CD4-positive, alpha-beta T cell (primary cell): ENCODE results near the gene RABL3. TPM values are rescaled to one million over a fixed set of nuclear protein-coding genes. Genes with fewer than 3 reads are reported as not detected.
"Not testable (repeated sequence)": the region's sequence is repeated elsewhere in the genome, so short reads cannot be mapped to it uniquely, and the experiment has no call there.

ENCODE experiments used
- ATAC-seq: fragments of 200-7000 bp; cut with Tn5 transposase; one replicate; pipeline ENCODE4 v1.10.0; 2022; ENCODE audit warnings: mild to moderate bottlenecking; ENCODE audit not compliant: poor library complexity
- CTCF ChIA-PET: fragments of 350-600 bp; sonication (Branson Sonifier 250); formaldehyde crosslinking; loops from one replicate; lab custom pipeline; 2021; ENCODE audit warnings: antibody characterized with exemption, inconsistent platforms; lab: Charles Lee
- POLR2A ChIA-PET: fragments of 350-600 bp; sonication (Branson Sonifier 250); formaldehyde crosslinking; loops from one replicate; lab custom pipeline; 2021; ENCODE audit warnings: antibody characterized with exemption, inconsistent platforms; lab: Charles Lee
- DNase-seq, 14 experiments: peaks; one replicate each; pipeline ENCODE4 v3.0.0-alpha.2; 2013 to 2020; ENCODE audit warnings: mixed read lengths in 2 of 14
- H3K27ac ChIP-seq, 2 donors: one replicate each; pipeline versions ENCODE4 v1.5.1 to v1.7.0; 2013; ENCODE audit warnings: low read length in 2 of 2, low read depth in 1 of 2, mild to moderate bottlenecking in 1 of 2
- H3K27me3 ChIP-seq, 2 experiments: 1 replicate in 1 of 2; 2 replicates in 1 of 2; pipeline versions ENCODE4 v1.6.1 to v1.7.0; 2013; ENCODE audit warnings: low read length in 2 of 2, control low read depth in 1 of 2, mild to moderate bottlenecking in 1 of 2, moderate library complexity in 1 of 2; ENCODE audit not compliant: insufficient read depth in 2 of 2, control insufficient read depth in 1 of 2
- H3K36me3 ChIP-seq: one replicate; pipeline ENCODE4 v1.6.1; 2013; ENCODE audit warnings: low read length, control low read depth; ENCODE audit not compliant: insufficient read depth
- H3K4me1 ChIP-seq: one replicate; pipeline ENCODE4 v1.6.1; 2013; ENCODE audit warnings: low read length, control low read depth; ENCODE audit not compliant: insufficient read depth
- H3K4me3 ChIP-seq: one replicate; pipeline ENCODE4 v1.5.1; 2013; ENCODE audit warnings: mild to moderate bottlenecking, low read length, moderate library complexity
- H3K9me3 ChIP-seq, 2 experiments: 1 replicate in 1 of 2; 2 replicates in 1 of 2; pipeline versions ENCODE4 v1.6.1 to v1.7.0; 2013; ENCODE audit warnings: low read length in 2 of 2, mild to moderate bottlenecking in 2 of 2, control low read depth in 1 of 2, moderate library complexity in 1 of 2; ENCODE audit not compliant: control insufficient read depth in 1 of 2, insufficient read depth in 1 of 2
- H3K27ac Mint-ChIP-seq: one replicate; pipeline ENCODE4 v1.8.0; 2020; ENCODE audit warnings: mixed read lengths
- H3K27me3 Mint-ChIP-seq: one replicate; pipeline ENCODE4 v1.8.0; 2021; ENCODE audit warnings: mixed read lengths
- H3K36me3 Mint-ChIP-seq: one replicate; pipeline ENCODE4 v1.8.0; 2021; ENCODE audit warnings: low read depth, mixed read lengths
- H3K4me1 Mint-ChIP-seq: one replicate; pipeline ENCODE4 v1.8.0; 2021; ENCODE audit warnings: low read depth, mixed read lengths
- H3K4me3 Mint-ChIP-seq: one replicate; pipeline ENCODE4 v1.8.0; 2020; ENCODE audit warnings: mild to moderate bottlenecking, mixed read lengths
- H3K9me3 Mint-ChIP-seq: one replicate; pipeline ENCODE4 v1.8.0; 2020; ENCODE audit warnings: mixed read lengths
- CTCF ChIP-seq: fragments of 200-600 bp; IDR thresholded peaks from one replicate; pipeline ENCODE4 v1.8.0; 2022; ENCODE audit warnings: antibody characterized with exemption, mild to moderate bottlenecking
- intact Hi-C, 2 experiments: fragments of 100-400 bp; cut with DNase I in 1 of 2; cut with micrococcal nuclease in 1 of 2; formaldehyde crosslinking; loops; one replicate each; pipeline versions ENCODE4 v1.15.1 to v1.9.0; 2023 to 2025; cut with DNase I, micrococcal nuclease
- polyA plus RNA-seq, 2 donors: library from polyadenylated mRNA; unstranded; fragments of 120-200 nt; gene quantifications; one replicate each; pipeline ENCODE4 v1.2.1, GENCODE V29; 2013
- total RNA-seq, 174 experiments: library from RNA in 2 of 174; stranded (reverse) in 2 of 174; gene quantifications; one replicate each; pipeline ENCODE4 v1.2.3 and lab custom pipeline; 2021 to 2026

RABL3 gene
- total RNA-seq = 10 to 100 TPM; 12.9 to 13.6 TPM
- polyA plus RNA-seq (2013, experiment 1 of 2) = 17.8 TPM
- 19.6 TPM for polyA plus RNA-seq (2013, experiment 2 of 2)
- total RNA-seq (lab: John Stamatoyannopoulos, UW) = 16.1 to 71.3 (median 38.9) reads per million in 172 experiments

GRCh38 chr3:120742198-120742848 is at the start of gene RABL3, which contains the start of gene GTF2E1:
RABL3 (minus strand) TSS chr3:120742516; CDS start chr3:120742507, 9 bp downstream.
GTF2E1 (plus strand) TSS chr3:120742744; CDS start chr3:120750553, 7,809 bp downstream.
- POLR2A ChIA-PET = interaction anchor here (0.7 to 3.9 kb wide), 20 partner anchors 8 to 1521 kb away, joined by 3 to 71 read pairs (median 4); partner anchors contain the start of genes LRRC58, NDUFB4 and TMEM39A
- intact Hi-C loops = loop anchor here (1.0 to 10.0 kb wide), 9 partner anchors 23 to 1278 kb away; partner anchors contain the start of genes POGLUT1 (in 2 of the 2), TMEM39A (in 2 of the 2), EAF2 (in 1 of the 2) and GSK3B (in 1 of the 2)
- peaks cover 50% of the 10 kb centered on the region for H3K4me1 Mint-ChIP-seq

GRCh38 chr3:120791913-120792312 is 49.6 kb upstream of the RABL3 start:
- H3K9me3 ChIP-seq = no peaks in the 10 kb centered on the region
- no peak overlapping the region for H3K27ac ChIP-seq
- no peak for TF ChIP-seq CTCF
- ATAC-seq (no peak), DNase-seq (no peak)
- H3K36me3 ChIP-seq = no peaks in the 10 kb centered on the region
- Mint-ChIP-seq H3K27me3 (no peaks in the 10 kb centered on the region), H3K4me1 (peaks cover 26% of the 10 kb centered on the region), H3K4me3 (no peak overlapping the region), H3K36me3 (no peaks in the 10 kb centered on the region), H3K9me3 (no peaks in the 10 kb centered on the region), H3K27ac (no peak overlapping the region)
- no peak overlapping the region for H3K4me3 ChIP-seq
- ChIA-PET CTCF (interaction anchor here (4.3 kb wide), 1 partner anchor 231 kb away, joined by 63 read pairs; no protein-coding TSS in a partner anchor), POLR2A (no interaction called here)
- H3K27me3 ChIP-seq = no peaks in the 10 kb centered on the region
- intact Hi-C loops = loop anchor here in 1 of 2 experiments (5.0 to 10.0 kb wide), 2 partner anchors 87 to 550 kb away; no protein-coding TSS in a partner anchor
- H3K4me1 ChIP-seq = no peaks in the 10 kb centered on the region

More at GRCh38 chr3:120742198-120742848, at the start of gene RABL3, which contains the start of gene GTF2E1:
- Histone ChIP-seq H3K4me1 (peaks cover 25% of the 10 kb centered on the region), H3K36me3 (peaks cover 4% of the 10 kb centered on the region), H3K27me3 (no peaks in the 10 kb centered on the region), H3K27ac (peak within 1 kb of the TSS; percentile 99), H3K4me3 (peak within 1 kb of the TSS; percentile 61), H3K9me3 (peaks cover 0 to 9% of the 10 kb centered on the region in 2 experiments)
- DNase-seq (peak; percentile 90 to 99 (median 94)), ATAC-seq (peak; percentile 94)
- TF ChIP-seq CTCF = no peak
- Mint-ChIP-seq H3K9me3 (no peaks in the 10 kb centered on the region), H3K36me3 (peaks cover 25% of the 10 kb centered on the region), H3K27ac (peak within 1 kb of the TSS; percentile 96), H3K4me3 (peak within 1 kb of the TSS; percentile 95), H3K27me3 (no peaks in the 10 kb centered on the region)
- CTCF ChIA-PET = interaction anchor here (0.8 to 1.2 kb wide), 5 partner anchors 53 to 647 kb away, joined by 3 to 4 read pairs (median 4); no protein-coding TSS in a partner anchor

- ChIA-PET CTCF (no interaction called here), POLR2A (no interaction called here)
- H3K4me1 ChIP-seq = no peaks in the 10 kb centered on the region
- no peaks in the 10 kb centered on the region for H3K27me3 Mint-ChIP-seq
- intact Hi-C loops = loop anchor here in 1 of 2 experiments (5.0 to 10.0 kb wide), 2 partner anchors 86 to 549 kb away; no protein-coding TSS in a partner anchor
- H3K27ac ChIP-seq = no peak overlapping the region
- H3K27me3 ChIP-seq = no peaks in the 10 kb centered on the region
- no peaks in the 10 kb centered on the region for H3K9me3 ChIP-seq
- no peaks in the 10 kb centered on the region for H3K9me3 Mint-ChIP-seq
- DNase-seq (peak in 2 of 14 experiments; percentile 3 to 9), ATAC-seq (peak; percentile 35)
- H3K27ac Mint-ChIP-seq = no peak overlapping the region
- no peaks in the 10 kb centered on the region for H3K36me3 ChIP-seq
- no peaks in the 10 kb centered on the region for H3K36me3 Mint-ChIP-seq
- H3K4me3 Mint-ChIP-seq = no peak overlapping the region
- peaks cover 26% of the 10 kb centered on the region for H3K4me1 Mint-ChIP-seq
- H3K4me3 ChIP-seq = no peak overlapping the region
- no peak for TF ChIP-seq CTCF
Observed at GRCh38 chr3:120791010-120791409, 48.7 kb upstream of the RABL3 start.

GRCh38 chr3:120785832-120786231 is 43.5 kb upstream of the RABL3 start:
- H3K9me3 ChIP-seq, H3K27me3 Mint-ChIP-seq, DNase-seq, H3K27ac ChIP-seq, H3K4me1 ChIP-seq, POLR2A ChIA-PET, H3K4me1 Mint-ChIP-seq, H3K9me3 Mint-ChIP-seq, intact Hi-C loops, H3K27me3 ChIP-seq, H3K4me3 Mint-ChIP-seq, ATAC-seq, H3K27ac Mint-ChIP-seq, H3K4me3 ChIP-seq: not testable (repeated sequence)
- H3K36me3 ChIP-seq = peaks cover 12% of the 10 kb centered on the region
- peaks cover 28% of the 10 kb centered on the region for H3K36me3 Mint-ChIP-seq
- CTCF ChIA-PET = interaction anchor here (1.0 kb wide), 1 partner anchor 227 kb away, joined by 3 read pairs; no protein-coding TSS in a partner anchor
